C4-2B (cell line): ENCODE results near the gene ABHD12B.

Experiments used
- ZFX ChIP-seq: fragments of 450-650 bp; IDR thresholded peaks from 2 replicates; pipeline ENCODE4 v1.6.1; 2017
- TF ChIP-seq, protein P1 (sequence below): fragments of 450-650 bp; conservative IDR thresholded peaks from 2 replicates; pipeline ENCODE4 v1.5.1; 2017; ENCODE audit warnings: mild to moderate bottlenecking

DNA sequence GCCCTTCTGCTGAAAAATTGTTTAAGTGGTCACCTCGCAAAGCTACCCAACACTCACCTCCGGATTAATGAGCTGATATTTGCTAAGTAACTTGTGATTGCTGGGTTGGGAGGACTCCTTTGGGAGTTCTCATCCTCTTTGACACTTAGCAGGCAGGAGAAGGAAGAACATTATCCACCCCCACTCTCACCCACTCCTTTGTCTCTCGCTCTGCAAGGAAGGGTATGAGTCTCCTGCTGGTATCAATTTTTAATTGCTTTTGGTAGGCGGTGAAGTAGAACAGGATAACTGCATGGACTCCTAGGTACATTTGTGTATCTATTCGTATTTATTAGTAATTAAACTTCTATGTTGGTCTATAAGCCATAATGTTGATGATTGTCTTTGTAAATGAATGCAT, 6.9 kb upstream of the ABHD12B start:
- TF ChIP-seq, protein P1, sequence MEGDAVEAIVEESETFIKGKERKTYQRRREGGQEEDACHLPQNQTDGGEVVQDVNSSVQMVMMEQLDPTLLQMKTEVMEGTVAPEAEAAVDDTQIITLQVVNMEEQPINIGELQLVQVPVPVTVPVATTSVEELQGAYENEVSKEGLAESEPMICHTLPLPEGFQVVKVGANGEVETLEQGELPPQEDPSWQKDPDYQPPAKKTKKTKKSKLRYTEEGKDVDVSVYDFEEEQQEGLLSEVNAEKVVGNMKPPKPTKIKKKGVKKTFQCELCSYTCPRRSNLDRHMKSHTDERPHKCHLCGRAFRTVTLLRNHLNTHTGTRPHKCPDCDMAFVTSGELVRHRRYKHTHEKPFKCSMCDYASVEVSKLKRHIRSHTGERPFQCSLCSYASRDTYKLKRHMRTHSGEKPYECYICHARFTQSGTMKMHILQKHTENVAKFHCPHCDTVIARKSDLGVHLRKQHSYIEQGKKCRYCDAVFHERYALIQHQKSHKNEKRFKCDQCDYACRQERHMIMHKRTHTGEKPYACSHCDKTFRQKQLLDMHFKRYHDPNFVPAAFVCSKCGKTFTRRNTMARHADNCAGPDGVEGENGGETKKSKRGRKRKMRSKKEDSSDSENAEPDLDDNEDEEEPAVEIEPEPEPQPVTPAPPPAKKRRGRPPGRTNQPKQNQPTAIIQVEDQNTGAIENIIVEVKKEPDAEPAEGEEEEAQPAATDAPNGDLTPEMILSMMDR = no peak
- TF ChIP-seq ZFX = no peak
